Measurements from ENCODE around the gene PLB1. TPM values are rescaled to one million over a fixed set of nuclear protein-coding genes. Genes with fewer than 3 reads are reported as not detected.

PLB1 gene
- total RNA-seq, 1 donor from 2014 or later: 1.0 TPM

DNA sequence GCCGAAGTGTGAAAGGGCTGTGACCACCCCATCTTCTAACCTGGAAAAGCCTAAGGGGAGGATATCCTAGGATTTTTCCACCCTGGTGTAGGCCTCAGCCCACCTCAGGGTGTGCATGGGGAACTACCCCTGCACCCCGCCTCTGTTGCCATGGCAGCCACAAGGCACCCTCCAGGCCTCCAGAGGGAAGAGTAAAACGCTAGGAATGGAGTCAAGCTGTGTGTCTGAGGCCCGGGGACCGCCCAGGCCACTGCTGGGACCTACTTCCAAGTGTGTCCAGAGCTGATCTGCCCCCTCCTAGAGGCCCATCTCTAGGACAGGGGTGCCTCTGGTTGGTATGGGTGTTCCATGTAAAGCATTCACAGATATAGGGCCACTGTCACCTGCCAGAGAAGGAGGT lies 86.7 kb downstream of the PLB1 start:
- no peaks in the 10 kb centered on the region for H3K36me3 ChIP-seq (ENCODE audit: control insufficient read depth in 3 of 3, insufficient read depth in 3 of 3, low read length in 3 of 3)
- H3K9ac ChIP-seq (ENCODE audit: low read depth in 1 of 3, low read length in 3 of 3): peak overlapping the region in 1 of 3 donors; percentile 25
- no peak overlapping the region for H3K4me3 ChIP-seq (ENCODE audit: low read length in 3 of 3)
- H3K4me1 ChIP-seq (ENCODE audit: control insufficient read depth in 3 of 3, insufficient read depth in 3 of 3, low read length in 3 of 3): peaks cover 28 to 64% (median 49%) of the 10 kb centered on the region in 3 donors
- no peaks in the 10 kb centered on the region for H3K9me3 ChIP-seq (ENCODE audit: control insufficient read depth in 3 of 3, low read length in 3 of 3)
- no peaks in the 10 kb centered on the region for H3K27me3 ChIP-seq (ENCODE audit: control insufficient read depth in 3 of 3, insufficient read depth in 3 of 3, low read length in 3 of 3)
- H3K27ac ChIP-seq (ENCODE audit: low read depth, low read length): peak overlapping the region; percentile 99

DNA sequence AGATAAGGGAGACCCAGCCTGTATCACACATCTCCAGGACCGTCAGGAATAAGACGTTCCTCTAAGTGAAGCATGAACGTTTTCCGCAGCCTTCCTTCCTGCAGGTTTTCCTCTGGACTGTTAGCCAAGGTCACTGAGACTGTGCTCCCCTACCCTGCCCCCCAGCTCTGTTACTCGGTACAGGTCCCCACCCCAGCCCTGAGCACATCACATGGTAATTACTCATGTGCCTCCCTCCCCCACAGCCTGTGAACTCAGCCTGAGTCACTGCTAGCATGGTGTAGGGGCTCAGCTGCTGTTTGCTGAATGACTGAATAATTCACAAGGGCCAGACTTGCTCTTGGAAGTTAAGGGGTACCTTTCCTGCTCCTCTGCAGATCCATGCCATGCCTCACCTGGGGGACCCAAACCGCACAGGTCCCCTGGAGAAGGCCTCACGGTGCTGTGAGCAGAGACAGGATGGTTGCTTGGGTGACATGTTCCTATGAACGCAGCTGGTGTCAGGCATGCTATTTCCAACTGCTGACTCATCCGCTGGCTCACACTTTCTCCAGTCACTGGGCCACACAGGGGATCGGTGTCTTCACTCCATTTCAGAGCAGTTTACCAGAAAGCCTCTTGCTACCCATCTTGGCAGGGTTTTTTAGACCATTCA lies 88.2 kb downstream of the PLB1 start:
- Histone ChIP-seq H3K4me1 (ENCODE audit: control insufficient read depth in 3 of 3, insufficient read depth in 3 of 3, low read length in 3 of 3) (peaks cover 36 to 70% (median 57%) of the 10 kb centered on the region in 3 donors), H3K27me3 (ENCODE audit: control insufficient read depth in 3 of 3, insufficient read depth in 3 of 3, low read length in 3 of 3) (no peaks in the 10 kb centered on the region), H3K9me3 (ENCODE audit: control insufficient read depth in 3 of 3, low read length in 3 of 3) (no peaks in the 10 kb centered on the region), H3K9ac (ENCODE audit: low read depth in 1 of 3, low read length in 3 of 3) (peak overlapping the region; percentile 71 to 78 (median 77)), H3K27ac (ENCODE audit: low read depth, low read length) (peak overlapping the region; percentile 99), H3K36me3 (ENCODE audit: control insufficient read depth in 3 of 3, insufficient read depth in 3 of 3, low read length in 3 of 3) (no peaks in the 10 kb centered on the region), H3K4me3 (ENCODE audit: low read length in 3 of 3) (peak overlapping the region; percentile 27 to 66 (median 54))

DNA sequence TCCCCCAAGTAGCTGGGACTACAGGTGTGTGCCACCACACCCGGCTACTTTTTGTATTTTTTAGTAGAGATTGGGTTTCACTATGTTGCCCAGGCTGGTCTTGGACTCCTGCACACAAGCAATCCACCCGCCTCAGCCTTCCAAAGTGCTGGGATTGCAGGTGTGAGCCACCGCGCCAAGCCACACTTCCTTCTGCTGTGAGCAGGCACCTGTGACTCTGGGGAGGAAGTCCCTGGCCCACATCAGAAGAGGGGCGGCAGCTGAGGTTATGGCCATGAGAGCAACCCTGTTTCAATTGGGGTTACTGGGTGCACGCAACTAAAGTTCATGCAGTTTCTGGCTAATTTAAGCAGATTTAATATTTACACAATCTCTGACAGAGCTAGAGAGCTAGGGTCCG lies 91.0 kb downstream of the PLB1 start:
- Histone ChIP-seq H3K4me3 (ENCODE audit: low read length in 3 of 3) (no peak overlapping the region), H3K27me3 (ENCODE audit: control insufficient read depth in 3 of 3, insufficient read depth in 3 of 3, low read length in 3 of 3) (no peaks in the 10 kb centered on the region), H3K9ac (ENCODE audit: low read depth in 1 of 3, low read length in 3 of 3) (peak overlapping the region in 1 of 3 donors; percentile 79), H3K27ac (ENCODE audit: low read depth, low read length) (peak overlapping the region; percentile 96), H3K9me3 (ENCODE audit: control insufficient read depth in 3 of 3, low read length in 3 of 3) (no peaks in the 10 kb centered on the region), H3K4me1 (ENCODE audit: control insufficient read depth in 3 of 3, insufficient read depth in 3 of 3, low read length in 3 of 3) (peaks cover 32 to 69% (median 47%) of the 10 kb centered on the region in 3 donors), H3K36me3 (ENCODE audit: control insufficient read depth in 3 of 3, insufficient read depth in 3 of 3, low read length in 3 of 3) (no peaks in the 10 kb centered on the region)

DNA sequence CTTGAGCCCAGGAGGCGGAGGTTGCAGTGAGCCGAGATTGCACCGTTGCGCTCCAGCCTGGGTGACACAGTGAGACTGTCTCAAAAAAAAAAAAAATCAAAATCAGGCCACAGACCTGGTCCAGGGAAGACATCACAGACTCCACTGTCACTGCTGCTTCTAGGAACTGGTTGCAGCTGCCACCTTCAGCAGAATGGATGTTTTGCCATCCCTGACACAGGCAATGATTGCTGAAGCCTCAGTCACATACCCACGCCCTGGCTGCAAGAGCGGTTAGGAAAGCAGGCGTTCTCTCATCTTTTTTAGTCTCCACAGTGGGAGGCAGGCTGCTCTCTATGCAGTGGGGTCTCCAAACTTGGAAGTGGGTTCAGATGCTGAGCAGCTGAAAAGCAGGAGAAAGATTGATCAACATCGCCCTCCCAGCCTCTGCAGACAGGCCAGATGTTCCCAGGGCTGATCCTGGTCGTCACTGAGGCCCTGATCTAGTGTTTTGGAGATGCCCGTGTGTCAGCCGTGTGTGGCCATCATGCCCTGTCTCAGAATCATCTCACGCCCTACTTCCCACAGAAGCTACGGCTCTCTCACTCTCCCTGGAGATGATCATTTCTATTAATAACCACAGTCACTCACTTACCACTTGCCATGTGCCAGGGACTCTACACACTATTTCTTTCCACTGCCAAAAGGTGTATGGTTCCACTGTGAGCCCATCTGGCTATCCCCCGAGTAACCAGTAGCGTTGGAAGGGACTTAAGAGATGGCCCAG lies 91.8 kb downstream of the PLB1 start:
- Histone ChIP-seq H3K4me3 (ENCODE audit: low read length in 3 of 3) (peak overlapping the region in 2 of 3 donors; percentile 41 to 65), H3K9me3 (ENCODE audit: control insufficient read depth in 3 of 3, low read length in 3 of 3) (no peaks in the 10 kb centered on the region), H3K9ac (ENCODE audit: low read depth in 1 of 3, low read length in 3 of 3) (peak overlapping the region; percentile 66 to 79 (median 74)), H3K27me3 (ENCODE audit: control insufficient read depth in 3 of 3, insufficient read depth in 3 of 3, low read length in 3 of 3) (no peaks in the 10 kb centered on the region), H3K4me1 (ENCODE audit: control insufficient read depth in 3 of 3, insufficient read depth in 3 of 3, low read length in 3 of 3) (peaks cover 32 to 61% (median 45%) of the 10 kb centered on the region in 3 donors), H3K27ac (ENCODE audit: low read depth, low read length) (peak overlapping the region; percentile 96), H3K36me3 (ENCODE audit: control insufficient read depth in 3 of 3, insufficient read depth in 3 of 3, low read length in 3 of 3) (no peaks in the 10 kb centered on the region)

DNA sequence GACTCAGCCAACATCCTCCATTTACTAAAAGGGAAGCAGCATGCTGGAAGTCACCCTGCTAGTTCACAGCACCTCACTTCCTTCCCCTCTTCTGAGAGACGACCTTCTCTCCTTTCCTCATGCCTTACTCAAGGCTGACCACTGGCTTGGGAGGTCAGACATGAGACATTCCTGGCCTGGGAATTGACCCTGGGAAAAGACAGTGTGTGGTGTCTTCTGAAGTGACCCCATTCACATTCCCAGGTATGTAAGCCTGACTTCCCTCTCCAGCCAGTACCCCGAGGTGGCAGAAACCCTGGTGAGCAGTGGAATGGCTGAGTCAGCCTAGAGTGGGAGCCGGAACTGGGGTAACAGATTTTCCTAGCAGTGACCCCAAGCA lies 92.4 kb downstream of the PLB1 start:
- peak overlapping the region; percentile 96 for H3K27ac ChIP-seq (ENCODE audit: low read depth, low read length)
- peaks cover 32 to 57% (median 41%) of the 10 kb centered on the region in 3 donors for H3K4me1 ChIP-seq (ENCODE audit: control insufficient read depth in 3 of 3, insufficient read depth in 3 of 3, low read length in 3 of 3)

DNA sequence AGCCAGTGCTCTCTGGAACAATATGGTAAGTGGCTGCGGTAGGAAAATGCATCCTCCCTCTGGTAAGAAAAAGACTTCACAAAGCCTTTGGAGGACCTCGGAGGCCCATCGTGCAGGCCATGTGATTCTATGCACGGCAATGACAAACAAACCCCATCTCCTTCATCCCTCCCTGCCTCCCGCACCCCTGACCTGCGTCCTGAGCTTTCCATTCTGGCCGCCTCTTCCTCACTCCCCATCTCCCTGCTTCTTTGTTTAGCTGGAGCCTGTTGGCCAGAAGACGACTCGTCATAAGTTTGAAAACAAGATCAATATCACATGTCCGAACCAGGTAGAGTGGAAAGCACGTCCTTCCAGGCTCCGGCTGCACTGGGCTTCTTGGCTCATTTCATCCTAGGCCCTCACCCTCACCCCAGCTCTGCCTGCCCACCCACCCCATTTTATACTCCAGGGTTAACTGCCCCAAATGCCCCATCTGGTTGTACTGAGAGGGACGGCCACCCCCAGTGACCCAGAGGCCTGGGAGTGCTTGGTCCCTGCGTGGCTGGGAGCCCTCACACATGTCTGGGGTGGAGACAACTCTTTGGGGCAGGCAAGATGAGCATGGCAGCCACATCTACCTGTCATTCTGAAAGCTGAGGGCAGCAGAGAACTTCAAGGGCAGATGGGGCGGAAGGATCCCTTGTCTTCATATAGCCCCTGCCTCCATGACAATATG lies 94.0 kb downstream of the PLB1 start:
- Histone ChIP-seq H3K27ac (ENCODE audit: low read depth, low read length) (no peak overlapping the region), H3K9ac (ENCODE audit: low read depth in 1 of 3, low read length in 3 of 3) (no peak overlapping the region), H3K36me3 (ENCODE audit: control insufficient read depth in 3 of 3, insufficient read depth in 3 of 3, low read length in 3 of 3) (no peaks in the 10 kb centered on the region), H3K4me1 (ENCODE audit: control insufficient read depth in 3 of 3, insufficient read depth in 3 of 3, low read length in 3 of 3) (peaks cover 28 to 52% (median 34%) of the 10 kb centered on the region in 3 donors), H3K27me3 (ENCODE audit: control insufficient read depth in 3 of 3, insufficient read depth in 3 of 3, low read length in 3 of 3) (no peaks in the 10 kb centered on the region), H3K4me3 (ENCODE audit: low read length in 3 of 3) (no peak overlapping the region), H3K9me3 (ENCODE audit: control insufficient read depth in 3 of 3, low read length in 3 of 3) (no peaks in the 10 kb centered on the region)

More for the DNA sequence above, 92.4 kb downstream of the PLB1 start:
- no peaks in the 10 kb centered on the region for H3K27me3 ChIP-seq (ENCODE audit: control insufficient read depth in 3 of 3, insufficient read depth in 3 of 3, low read length in 3 of 3)
- no peaks in the 10 kb centered on the region for H3K36me3 ChIP-seq (ENCODE audit: control insufficient read depth in 3 of 3, insufficient read depth in 3 of 3, low read length in 3 of 3)
- H3K4me3 ChIP-seq (ENCODE audit: low read length in 3 of 3): peak overlapping the region in 2 of 3 donors; percentile 23 to 55
- peak overlapping the region in 2 of 3 donors; percentile 66 to 76 for H3K9ac ChIP-seq (ENCODE audit: low read depth in 1 of 3, low read length in 3 of 3)
- H3K9me3 ChIP-seq (ENCODE audit: control insufficient read depth in 3 of 3, low read length in 3 of 3): no peaks in the 10 kb centered on the region

DNA sequence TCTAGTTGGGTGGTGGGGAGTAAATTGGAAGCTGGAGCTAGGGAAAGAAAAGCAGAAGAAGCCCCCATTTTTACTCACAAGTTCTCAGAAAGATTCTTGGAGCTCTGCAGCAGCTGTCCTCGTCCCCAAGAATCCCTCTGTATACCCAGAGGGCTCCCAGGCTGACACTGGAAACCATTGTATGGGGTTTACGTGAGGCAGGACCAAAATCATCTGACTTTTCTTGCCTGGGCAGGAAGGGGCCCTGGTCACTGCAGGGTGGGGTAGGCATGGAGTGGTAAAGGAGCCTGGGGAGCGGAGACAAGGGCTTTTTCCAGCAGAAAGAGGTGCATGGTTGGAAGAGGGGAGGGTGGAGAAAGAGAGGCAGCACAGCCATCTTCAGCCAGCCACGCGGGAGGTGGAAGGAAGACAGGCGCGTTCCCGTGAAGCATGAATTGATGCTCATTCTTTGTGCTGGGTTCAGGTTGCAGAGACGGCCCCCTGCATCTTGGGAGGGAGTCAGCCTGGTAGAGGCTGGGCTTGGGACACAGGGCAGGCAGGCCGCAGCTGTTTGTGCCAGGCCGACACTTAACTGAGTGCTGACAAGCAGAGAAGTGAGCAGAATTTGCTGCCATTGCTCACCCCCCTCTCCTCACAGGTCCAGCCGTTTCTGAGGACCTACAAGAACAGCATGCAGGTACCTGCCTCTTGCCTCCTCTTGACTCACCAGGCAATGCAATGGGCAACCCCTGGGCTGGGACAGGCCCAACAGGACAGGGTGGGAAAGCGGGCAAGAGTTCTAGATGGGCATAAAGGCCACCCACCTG lies 94.8 kb downstream of the PLB1 start:
- Histone ChIP-seq H3K9me3 (ENCODE audit: control insufficient read depth in 3 of 3, low read length in 3 of 3) (no peaks in the 10 kb centered on the region), H3K4me1 (ENCODE audit: control insufficient read depth in 3 of 3, insufficient read depth in 3 of 3, low read length in 3 of 3) (peaks cover 30 to 49% (median 34%) of the 10 kb centered on the region in 3 donors), H3K9ac (ENCODE audit: low read depth in 1 of 3, low read length in 3 of 3) (peak overlapping the region in 1 of 3 donors; percentile 3), H3K36me3 (ENCODE audit: control insufficient read depth in 3 of 3, insufficient read depth in 3 of 3, low read length in 3 of 3) (no peaks in the 10 kb centered on the region), H3K27me3 (ENCODE audit: control insufficient read depth in 3 of 3, insufficient read depth in 3 of 3, low read length in 3 of 3) (no peaks in the 10 kb centered on the region), H3K27ac (ENCODE audit: low read depth, low read length) (no peak overlapping the region), H3K4me3 (ENCODE audit: low read length in 3 of 3) (no peak overlapping the region)

DNA sequence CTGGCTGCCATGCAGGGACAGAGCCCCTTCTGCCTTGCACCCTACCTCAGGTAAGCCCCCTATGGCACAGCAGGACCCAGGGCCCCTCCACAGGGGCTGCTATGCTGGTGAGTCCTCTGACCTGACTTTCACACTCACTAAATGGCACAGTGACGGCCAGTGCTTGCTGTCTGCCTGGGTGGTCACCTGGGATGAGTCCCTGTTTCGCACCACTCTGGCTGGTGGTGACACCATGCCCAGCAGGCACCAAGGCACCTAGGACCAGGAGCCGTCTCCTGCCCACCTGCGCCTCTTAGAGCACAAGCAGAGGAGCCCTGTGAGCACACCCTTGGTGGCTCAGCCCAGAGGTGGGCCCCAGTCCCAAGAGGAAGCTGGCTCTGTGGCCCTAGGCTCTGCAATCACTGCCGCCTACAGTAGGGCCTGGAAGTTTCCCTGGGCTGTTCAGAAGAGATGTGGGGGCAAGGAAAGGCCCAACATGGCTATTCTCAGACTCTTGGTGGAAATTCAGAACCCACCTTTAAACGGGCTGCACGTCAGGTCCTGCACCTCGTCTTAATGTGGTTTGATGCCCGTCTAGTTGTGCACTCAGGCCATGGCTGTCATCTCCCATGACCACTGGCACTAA lies 96.0 kb downstream of the PLB1 start:
- no peaks in the 10 kb centered on the region for H3K27me3 ChIP-seq (ENCODE audit: control insufficient read depth in 3 of 3, insufficient read depth in 3 of 3, low read length in 3 of 3)
- H3K4me1 ChIP-seq (ENCODE audit: control insufficient read depth in 3 of 3, insufficient read depth in 3 of 3, low read length in 3 of 3): peaks cover 29 to 39% (median 29%) of the 10 kb centered on the region in 3 donors
- no peak overlapping the region for H3K27ac ChIP-seq (ENCODE audit: low read depth, low read length)
- no peak overlapping the region for H3K4me3 ChIP-seq (ENCODE audit: low read length in 3 of 3)
- no peak overlapping the region for H3K9ac ChIP-seq (ENCODE audit: low read depth in 1 of 3, low read length in 3 of 3)
- no peaks in the 10 kb centered on the region for H3K9me3 ChIP-seq (ENCODE audit: control insufficient read depth in 3 of 3, low read length in 3 of 3)
- H3K36me3 ChIP-seq (ENCODE audit: control insufficient read depth in 3 of 3, insufficient read depth in 3 of 3, low read length in 3 of 3): no peaks in the 10 kb centered on the region

DNA sequence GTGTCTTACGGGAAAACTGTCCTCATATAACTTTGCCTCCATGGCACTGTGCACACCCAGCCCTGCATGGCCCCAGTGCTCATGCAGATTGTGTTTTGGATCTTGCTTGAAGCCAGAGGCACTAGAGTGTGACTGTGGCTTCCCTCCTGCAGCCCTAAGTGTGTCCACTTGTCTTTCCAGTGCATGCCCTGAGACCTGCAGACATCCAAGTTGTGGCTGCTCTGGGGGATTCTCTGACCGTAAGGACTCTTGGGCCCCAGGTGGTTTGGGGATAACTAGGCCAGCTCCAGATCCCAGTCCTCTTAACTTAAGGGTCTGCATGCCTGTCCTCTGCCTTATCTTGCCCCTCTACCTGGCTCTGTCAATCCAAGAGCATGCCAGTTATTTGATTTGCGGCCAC lies 96.6 kb downstream of the PLB1 start:
- Histone ChIP-seq H3K27ac (ENCODE audit: low read depth, low read length) (no peak overlapping the region), H3K27me3 (ENCODE audit: control insufficient read depth in 3 of 3, insufficient read depth in 3 of 3, low read length in 3 of 3) (no peaks in the 10 kb centered on the region), H3K4me3 (ENCODE audit: low read length in 3 of 3) (no peak overlapping the region), H3K9me3 (ENCODE audit: control insufficient read depth in 3 of 3, low read length in 3 of 3) (no peaks in the 10 kb centered on the region), H3K36me3 (ENCODE audit: control insufficient read depth in 3 of 3, insufficient read depth in 3 of 3, low read length in 3 of 3) (no peaks in the 10 kb centered on the region), H3K9ac (ENCODE audit: low read depth in 1 of 3, low read length in 3 of 3) (no peak overlapping the region), H3K4me1 (ENCODE audit: control insufficient read depth in 3 of 3, insufficient read depth in 3 of 3, low read length in 3 of 3) (peaks cover 23 to 33% (median 24%) of the 10 kb centered on the region in 3 donors)
